ENCODE data around the gene FOXL3.

Gene FOXL3

GRCh38 chr7:312424-312823, 22.5 kb downstream of the FOXL3 start:
- TF ChIP-seq FOXP2 (optimal IDR thresholded peaks at IDR 0.05; ENCODE audit: borderline replicate concordance, extremely low read depth, extremely low read length, insufficient read depth) (no peak), REST (IDR thresholded peaks at IDR 0.05; ENCODE audit: insufficient read depth in 1 of 2, low read depth in 2 of 2, low read length in 2 of 2) (no peak), SIN3A (IDR thresholded peaks at IDR 0.05; ENCODE audit: borderline replicate concordance, insufficient read depth, low read length) (no peak), TAF1 (IDR thresholded peaks at IDR 0.05; ENCODE audit: borderline replicate concordance, insufficient read depth, low read length) (no peak), POLR2AphosphoS5 (IDR thresholded peaks at IDR 0.05; ENCODE audit: low read depth, low read length) (no peak)

- TF ChIP-seq TAF1 (IDR thresholded peaks at IDR 0.05; ENCODE audit: borderline replicate concordance, insufficient read depth, low read length) (no peak), POLR2AphosphoS5 (IDR thresholded peaks at IDR 0.05; ENCODE audit: low read depth, low read length) (no peak), REST (IDR thresholded peaks at IDR 0.05; ENCODE audit: insufficient read depth in 1 of 2, low read depth in 2 of 2, low read length in 2 of 2) (no peak), SIN3A (IDR thresholded peaks at IDR 0.05; ENCODE audit: borderline replicate concordance, insufficient read depth, low read length) (no peak), FOXP2 (optimal IDR thresholded peaks at IDR 0.05; ENCODE audit: borderline replicate concordance, extremely low read depth, extremely low read length, insufficient read depth) (no peak)
Observed at GRCh38 chr7:314853-315252, 24.9 kb downstream of the FOXL3 start.

- TF ChIP-seq FOXP2 (optimal IDR thresholded peaks at IDR 0.05; ENCODE audit: borderline replicate concordance, extremely low read depth, extremely low read length, insufficient read depth): no peak
- TF ChIP-seq SIN3A (IDR thresholded peaks at IDR 0.05; ENCODE audit: borderline replicate concordance, insufficient read depth, low read length): no peak
- TF ChIP-seq REST (IDR thresholded peaks at IDR 0.05; ENCODE audit: insufficient read depth in 1 of 2, low read depth in 2 of 2, low read length in 2 of 2): no peak
- TF ChIP-seq TAF1 (IDR thresholded peaks at IDR 0.05; ENCODE audit: borderline replicate concordance, insufficient read depth, low read length): no peak
- no peak for TF ChIP-seq POLR2AphosphoS5 (IDR thresholded peaks at IDR 0.05; ENCODE audit: low read depth, low read length)
Observed at GRCh38 chr7:315516-316265, 25.7 kb downstream of the FOXL3 start.

- TF ChIP-seq SIN3A (IDR thresholded peaks at IDR 0.05; ENCODE audit: borderline replicate concordance, insufficient read depth, low read length): no peak
- TF ChIP-seq POLR2AphosphoS5 (IDR thresholded peaks at IDR 0.05; ENCODE audit: low read depth, low read length): no peak
- no peak for TF ChIP-seq FOXP2 (optimal IDR thresholded peaks at IDR 0.05; ENCODE audit: borderline replicate concordance, extremely low read depth, extremely low read length, insufficient read depth)
- no peak for TF ChIP-seq TAF1 (IDR thresholded peaks at IDR 0.05; ENCODE audit: borderline replicate concordance, insufficient read depth, low read length)
- TF ChIP-seq REST (IDR thresholded peaks at IDR 0.05; ENCODE audit: insufficient read depth in 1 of 2, low read depth in 2 of 2, low read length in 2 of 2): no peak
Observed at GRCh38 chr7:317643-318405, 27.9 kb downstream of the FOXL3 start.
